Fibroblast of lung (primary cell): ENCODE data around the gene TMEM191B.
"Not testable (repeated sequence)": the region's sequence is repeated elsewhere in the genome, so short reads cannot be mapped to it uniquely, and the experiment has no call there.

Experiments used
- CTCF ChIP-seq, 2 donors: IDR thresholded peaks in 1 of 2; conservative IDR thresholded peaks in 1 of 2; 1 replicate in 1 of 2; 2 replicates in 1 of 2; pipeline ENCODE4 v1.5.1; 2011 to 2012; ENCODE audit warnings: low read length in 2 of 2, control low read depth in 1 of 2, inconsistent platforms in 1 of 2, low read depth in 1 of 2, mild to moderate bottlenecking in 1 of 2
- EZH2 ChIP-seq: IDR thresholded peaks from 2 replicates; pipeline ENCODE4 v1.5.1; 2012; ENCODE audit warnings: low read length, control low read depth, mild to moderate bottlenecking; ENCODE audit errors: missing control alignments

- not testable (repeated sequence) for TF ChIP-seq EZH2; CTCF (conservative IDR thresholded peaks at IDR 0.05 in 1 of 2, IDR thresholded peaks at IDR 0.05 in 1 of 2; ENCODE audit: low read depth in 1 of 2, low read length in 2 of 2)
Observed at GRCh38 chr22:18574555-18574954, 47.0 kb downstream of the TMEM191B start.
